ENCODE measurements around the gene TIE1. TPM values are rescaled to one million over a fixed set of nuclear protein-coding genes. Genes with fewer than 3 reads are reported as not detected.

TIE1 gene
- total RNA-seq, result not detected in 2 replicates

- POLR2A ChIA-PET, result no interaction called here
- TF ChIP-seq CTCF (IDR thresholded peaks at IDR 0.05), result no peak
- no peaks in the 10 kb centered on the region for H3K4me1 Mint-ChIP-seq
- H3K27ac Mint-ChIP-seq, result no peak within 1 kb of the TSS
- H3K36me3 Mint-ChIP-seq (ENCODE audit: low read depth), result no peaks in the 10 kb centered on the region
- DNase-seq (no peak), ATAC-seq (ENCODE audit: low read depth) (no peak)
- CTCF ChIA-PET, result no interaction called here
- intact Hi-C loops (cut with micrococcal nuclease), result no loop called here
- H3K27me3 Mint-ChIP-seq, result no peaks in the 10 kb centered on the region
- H3K4me3 Mint-ChIP-seq, result no peak within 1 kb of the TSS
- no peaks in the 10 kb centered on the region for H3K9me3 Mint-ChIP-seq
Measured at GRCh38 chr1:43300378-43301094, at the start of gene TIE1. TIE1 (plus strand) TSS chr1:43300982; CDS start chr1:43301072, 90 bp downstream.

- Mint-ChIP-seq H3K27ac (no peak overlapping the region), H3K27me3 (peaks cover 7% of the 10 kb centered on the region), H3K36me3 (ENCODE audit: low read depth) (no peaks in the 10 kb centered on the region), H3K9me3 (peaks cover 4% of the 10 kb centered on the region), H3K4me1 (no peaks in the 10 kb centered on the region), H3K4me3 (no peak overlapping the region)
- intact Hi-C loops (cut with micrococcal nuclease), result no loop called here
- TF ChIP-seq CTCF (IDR thresholded peaks at IDR 0.05), result no peak
- POLR2A ChIA-PET, result no interaction called here
- ATAC-seq (ENCODE audit: low read depth) (no peak), DNase-seq (no peak)
- CTCF ChIA-PET, result no interaction called here
Measured at GRCh38 chr1:43251024-43251423, 49.8 kb upstream of the TIE1 start.

GRCh38 chr1:43252225-43252624, 48.6 kb upstream of the TIE1 start:
- ATAC-seq (ENCODE audit: low read depth), result no peak
- no peak for TF ChIP-seq CTCF (IDR thresholded peaks at IDR 0.05)
- Mint-ChIP-seq H3K4me3 (no peak overlapping the region), H3K27ac (no peak overlapping the region), H3K9me3 (peaks cover under 1% of the 10 kb centered on the region), H3K4me1 (no peaks in the 10 kb centered on the region), H3K27me3 (peaks cover 4% of the 10 kb centered on the region), H3K36me3 (ENCODE audit: low read depth) (no peaks in the 10 kb centered on the region)
- intact Hi-C loops (cut with micrococcal nuclease), result no loop called here
- no peak for DNase-seq
- POLR2A ChIA-PET, result no interaction called here
- CTCF ChIA-PET, result no interaction called here

GRCh38 chr1:43253173-43253572, 47.6 kb upstream of the TIE1 start:
- H3K4me1 Mint-ChIP-seq, result no peaks in the 10 kb centered on the region
- ATAC-seq (ENCODE audit: low read depth), result no peak
- CTCF ChIA-PET, result no interaction called here
- H3K9me3 Mint-ChIP-seq, result peaks cover 3% of the 10 kb centered on the region
- H3K27me3 Mint-ChIP-seq, result peaks cover 4% of the 10 kb centered on the region
- no peak for DNase-seq
- no peak for TF ChIP-seq CTCF (IDR thresholded peaks at IDR 0.05)
- H3K4me3 Mint-ChIP-seq, result no peak overlapping the region
- POLR2A ChIA-PET, result no interaction called here
- H3K27ac Mint-ChIP-seq, result no peak overlapping the region
- no peaks in the 10 kb centered on the region for H3K36me3 Mint-ChIP-seq (ENCODE audit: low read depth)
- intact Hi-C loops (cut with micrococcal nuclease), result no loop called here

GRCh38 chr1:43253876-43254275, 46.9 kb upstream of the TIE1 start:
- DNase-seq (no peak), ATAC-seq (ENCODE audit: low read depth) (no peak)
- no peak overlapping the region for H3K27ac Mint-ChIP-seq
- ChIA-PET CTCF (no interaction called here), POLR2A (no interaction called here)
- H3K27me3 Mint-ChIP-seq, result peaks cover 4% of the 10 kb centered on the region
- H3K4me1 Mint-ChIP-seq, result no peaks in the 10 kb centered on the region
- H3K9me3 Mint-ChIP-seq, result peaks cover 8% of the 10 kb centered on the region
- H3K36me3 Mint-ChIP-seq (ENCODE audit: low read depth), result no peaks in the 10 kb centered on the region
- TF ChIP-seq CTCF (IDR thresholded peaks at IDR 0.05), result no peak
- H3K4me3 Mint-ChIP-seq, result no peak overlapping the region
- intact Hi-C loops (cut with micrococcal nuclease), result no loop called here

All from activated B cell treated with CpG ODN at 0.5 μM for 24 hours (primary cell).